WERI-Rb-1 (cell line): ENCODE results near the gene MBD4.

Source experiments
- DNase-seq: peaks from one replicate; pipeline ENCODE4 v3.0.0-alpha.2; 2020
- H3K27ac ChIP-seq: fragments of 250-450 bp; sonication (Bioruptor Pico); 2 replicates; pipeline ENCODE4 v1.5.1; 2020; ENCODE audit warnings: mild to moderate bottlenecking, moderate library complexity
- H3K27me3 ChIP-seq: fragments of 250-450 bp; sonication (Bioruptor Pico); 2 replicates; pipeline ENCODE4 v1.5.1; 2021; ENCODE audit warnings: mild to moderate bottlenecking, low read depth, moderate library complexity; ENCODE audit not compliant: insufficient read depth, severe bottlenecking
- H3K36me3 ChIP-seq: fragments of 250-450 bp; sonication (Bioruptor Pico); 2 replicates; pipeline ENCODE4 v1.5.1; 2020; ENCODE audit warnings: mild to moderate bottlenecking, moderate library complexity
- H3K4me3 ChIP-seq: 2 replicates; pipeline ENCODE4 v1.5.1; 2011; ENCODE audit warnings: low read depth, mild to moderate bottlenecking, control low read depth, low read length
- H3K9me3 ChIP-seq: fragments of 250-450 bp; sonication (Bioruptor Pico); 2 replicates; pipeline ENCODE4 v1.5.1; 2021; ENCODE audit warnings: mild to moderate bottlenecking, moderate library complexity; ENCODE audit not compliant: severe bottlenecking
- TF ChIP-seq, protein P1 (sequence below): IDR thresholded peaks from 2 replicates; pipeline ENCODE4 v1.5.1; 2011; ENCODE audit warnings: low read depth, mild to moderate bottlenecking, control low read depth, inconsistent platforms, low read length

The MBD4 gene

DNA sequence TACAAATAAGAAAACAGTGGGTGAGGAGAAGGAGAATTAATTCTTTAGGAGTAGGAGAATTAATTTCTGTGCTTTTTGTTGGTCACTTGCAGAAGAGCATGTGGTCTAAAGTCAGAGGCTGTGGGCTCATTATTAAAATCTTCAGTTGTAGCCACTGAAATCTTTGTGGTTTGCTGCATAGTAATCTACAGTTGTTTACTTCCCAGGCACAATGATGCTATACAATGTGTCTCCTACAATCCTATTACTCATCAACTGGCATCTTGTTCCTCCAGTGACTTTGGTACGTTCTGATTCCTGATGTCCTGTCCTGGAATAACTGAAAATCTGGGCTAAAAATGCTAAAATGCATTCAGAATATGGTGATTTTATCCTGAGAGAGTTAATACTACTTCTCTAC, 21.3 kb upstream of the MBD4 start:
- Histone ChIP-seq H3K27me3 (no peaks in the 10 kb centered on the region), H3K36me3 (no peaks in the 10 kb centered on the region; the same call in none of the 2 replicates), H3K27ac (no peak overlapping the region), H3K4me3 (no peak overlapping the region), H3K9me3 (no peaks in the 10 kb centered on the region)
- DNase-seq, result no peak
- TF ChIP-seq, protein P1, sequence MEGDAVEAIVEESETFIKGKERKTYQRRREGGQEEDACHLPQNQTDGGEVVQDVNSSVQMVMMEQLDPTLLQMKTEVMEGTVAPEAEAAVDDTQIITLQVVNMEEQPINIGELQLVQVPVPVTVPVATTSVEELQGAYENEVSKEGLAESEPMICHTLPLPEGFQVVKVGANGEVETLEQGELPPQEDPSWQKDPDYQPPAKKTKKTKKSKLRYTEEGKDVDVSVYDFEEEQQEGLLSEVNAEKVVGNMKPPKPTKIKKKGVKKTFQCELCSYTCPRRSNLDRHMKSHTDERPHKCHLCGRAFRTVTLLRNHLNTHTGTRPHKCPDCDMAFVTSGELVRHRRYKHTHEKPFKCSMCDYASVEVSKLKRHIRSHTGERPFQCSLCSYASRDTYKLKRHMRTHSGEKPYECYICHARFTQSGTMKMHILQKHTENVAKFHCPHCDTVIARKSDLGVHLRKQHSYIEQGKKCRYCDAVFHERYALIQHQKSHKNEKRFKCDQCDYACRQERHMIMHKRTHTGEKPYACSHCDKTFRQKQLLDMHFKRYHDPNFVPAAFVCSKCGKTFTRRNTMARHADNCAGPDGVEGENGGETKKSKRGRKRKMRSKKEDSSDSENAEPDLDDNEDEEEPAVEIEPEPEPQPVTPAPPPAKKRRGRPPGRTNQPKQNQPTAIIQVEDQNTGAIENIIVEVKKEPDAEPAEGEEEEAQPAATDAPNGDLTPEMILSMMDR, result no peak

DNA sequence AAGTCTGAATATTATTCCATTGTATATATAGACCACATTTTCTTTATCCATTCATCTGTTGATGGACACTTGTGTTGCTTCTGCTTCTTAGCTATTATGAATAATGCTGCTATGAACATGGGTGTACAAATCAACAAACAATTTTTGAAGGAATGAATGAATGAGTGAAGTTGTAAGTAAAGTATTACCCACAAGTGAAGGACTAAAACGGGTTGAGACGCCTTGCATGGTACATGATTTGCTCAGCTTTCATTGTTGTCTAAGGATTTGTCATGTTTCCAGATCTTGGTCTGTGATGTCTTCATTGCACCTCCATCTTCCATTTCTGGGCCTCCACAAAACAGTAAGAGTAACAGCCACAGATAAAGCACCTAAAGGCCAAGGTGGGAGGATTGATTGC, 20.8 kb upstream of the MBD4 start:
- no peaks in the 10 kb centered on the region for H3K27me3 ChIP-seq
- DNase-seq, result no peak
- TF ChIP-seq, protein P1, result no peak
- peaks cover 3% of the 10 kb centered on the region for H3K36me3 ChIP-seq
- H3K9me3 ChIP-seq, result no peaks in the 10 kb centered on the region
- H3K4me3 ChIP-seq, result no peak overlapping the region
- H3K27ac ChIP-seq, result no peak overlapping the region

DNA sequence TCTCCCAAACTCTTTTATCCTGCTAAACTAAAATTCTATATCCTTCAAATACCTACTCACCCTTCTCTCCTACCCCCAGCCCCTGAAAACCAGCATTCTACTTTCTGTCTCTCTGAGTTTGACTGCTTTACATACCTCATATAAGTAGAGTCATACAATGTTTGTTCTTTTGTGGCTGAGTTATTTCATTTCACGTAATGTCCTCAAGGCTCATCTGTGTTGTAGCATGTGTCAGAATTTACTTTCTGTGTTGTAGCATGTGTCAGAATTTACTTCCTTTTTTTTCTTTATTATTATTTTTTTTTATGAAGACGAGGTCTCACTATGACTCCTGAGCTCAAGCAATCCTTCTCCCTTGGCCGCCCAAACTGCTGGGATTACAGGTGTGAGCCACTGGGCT, 20.4 kb upstream of the MBD4 start:
- TF ChIP-seq, protein P1, result no peak
- H3K4me3 ChIP-seq, result no peak overlapping the region
- peaks cover 3% of the 10 kb centered on the region for H3K36me3 ChIP-seq

DNA sequence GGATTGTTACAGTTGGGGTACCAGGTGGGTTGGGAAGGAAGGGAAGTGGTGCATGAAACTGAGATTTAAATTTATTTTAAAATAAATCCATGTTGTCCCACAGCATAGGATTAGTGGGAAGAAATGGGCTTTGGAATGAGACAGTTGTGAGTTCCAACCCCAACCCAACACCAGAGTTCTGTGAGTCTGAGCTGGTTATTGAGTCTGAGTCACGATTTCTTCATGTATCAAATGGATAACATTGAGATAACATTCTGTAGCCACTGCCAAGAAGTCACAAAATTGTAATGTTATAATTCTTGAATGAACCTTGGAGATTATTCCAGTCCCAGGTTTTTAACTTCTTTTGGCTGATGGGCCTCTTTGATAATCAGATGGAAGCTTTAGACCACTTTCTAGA, 14.0 kb upstream of the MBD4 start:
- Histone ChIP-seq H3K36me3 (peaks cover 10% of the 10 kb centered on the region), H3K27me3 (no peaks in the 10 kb centered on the region), H3K9me3 (no peaks in the 10 kb centered on the region), H3K27ac (no peak overlapping the region), H3K4me3 (no peak overlapping the region)
- no peak for DNase-seq
- TF ChIP-seq, protein P1, result no peak

More for the DNA sequence above, 20.4 kb upstream of the MBD4 start:
- no peak overlapping the region for H3K27ac ChIP-seq
- no peaks in the 10 kb centered on the region for H3K27me3 ChIP-seq
- H3K9me3 ChIP-seq, result no peaks in the 10 kb centered on the region
- no peak for DNase-seq

DNA sequence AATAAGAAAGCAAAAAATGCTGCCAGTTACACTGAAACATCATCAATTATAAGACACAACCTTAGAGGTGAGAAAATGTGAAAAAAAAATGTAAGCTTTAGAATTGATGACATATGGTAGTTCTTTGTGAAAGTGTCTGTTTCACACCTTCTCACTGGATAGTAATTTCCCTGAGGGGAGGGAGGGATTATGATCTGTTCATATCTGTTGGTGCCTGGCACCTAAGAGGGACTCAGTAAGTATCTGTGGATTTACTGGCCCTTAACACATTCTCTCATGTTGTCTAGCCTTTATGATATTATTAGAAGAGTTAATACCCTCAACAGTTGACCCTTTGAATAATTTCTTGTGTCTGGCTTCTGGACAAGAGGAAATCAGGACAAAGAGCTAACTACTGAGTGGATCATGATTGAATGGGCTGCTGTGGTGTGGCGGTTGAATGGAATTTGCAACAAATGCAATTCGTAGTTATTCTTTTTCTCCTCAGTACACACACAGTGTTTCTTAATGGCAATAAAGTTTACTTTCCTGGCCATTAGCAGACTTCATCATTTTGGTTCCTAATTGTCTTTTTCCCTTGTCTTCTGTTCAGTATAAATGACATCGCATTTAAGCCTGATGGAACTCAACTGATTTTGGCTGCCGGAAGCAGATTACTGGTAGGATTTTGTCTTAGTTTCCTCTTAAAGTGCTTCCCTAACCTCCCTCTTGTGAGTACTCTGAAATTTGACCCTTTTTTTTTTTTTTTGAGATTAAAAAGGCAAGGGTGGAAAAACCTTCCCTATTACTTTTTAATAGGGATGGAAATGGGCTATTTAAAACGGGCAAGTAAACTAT, 9.7 kb upstream of the MBD4 start:
- no peak overlapping the region for H3K27ac ChIP-seq
- TF ChIP-seq, protein P1, result no peak
- no peaks in the 10 kb centered on the region for H3K9me3 ChIP-seq
- peaks cover 4% of the 10 kb centered on the region for H3K36me3 ChIP-seq
- no peak overlapping the region for H3K4me3 ChIP-seq
- H3K27me3 ChIP-seq, result no peaks in the 10 kb centered on the region
- DNase-seq, result no peak
